HepG2 (cell line): Measurements from ENCODE around the gene ADAD2.

ENCODE experiments used
- SP4 ChIP-seq: sonication (generic); formaldehyde crosslinking; IDR thresholded peaks from 2 replicates; pipeline ENCODE4 v1.8.1; 2023; ENCODE audit warnings: mild to moderate bottlenecking, missing genetic modification reagents
- TF ChIP-seq, protein P1 (sequence below): sonication (generic); formaldehyde crosslinking; IDR thresholded peaks from 2 replicates; pipeline ENCODE4 v1.5.0; 2020; ENCODE audit warnings: mild to moderate bottlenecking, missing genetic modification reagents, moderate library complexity

DNA sequence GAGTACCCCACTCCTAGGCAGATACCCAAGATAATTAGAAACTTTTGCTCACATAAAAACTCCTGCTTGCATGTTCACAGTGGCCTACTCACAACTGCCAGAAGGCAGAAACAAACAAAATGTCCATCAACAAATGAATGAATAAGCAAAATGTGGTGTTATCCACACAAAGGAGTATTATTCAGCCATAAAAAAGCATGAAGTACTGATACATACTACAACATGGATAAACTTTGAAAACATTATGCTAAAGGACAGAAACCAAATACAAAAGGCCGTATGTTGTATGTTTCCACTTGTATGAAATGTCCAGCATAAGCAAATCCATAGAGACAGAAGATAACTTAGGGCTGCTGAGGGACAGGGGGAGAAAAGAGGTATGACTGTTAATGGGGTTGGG lies 47.9 kb upstream of the ADAD2 start:
- TF ChIP-seq SP4 (CRISPR knock-in tag), result no peak
- TF ChIP-seq, protein P1, sequence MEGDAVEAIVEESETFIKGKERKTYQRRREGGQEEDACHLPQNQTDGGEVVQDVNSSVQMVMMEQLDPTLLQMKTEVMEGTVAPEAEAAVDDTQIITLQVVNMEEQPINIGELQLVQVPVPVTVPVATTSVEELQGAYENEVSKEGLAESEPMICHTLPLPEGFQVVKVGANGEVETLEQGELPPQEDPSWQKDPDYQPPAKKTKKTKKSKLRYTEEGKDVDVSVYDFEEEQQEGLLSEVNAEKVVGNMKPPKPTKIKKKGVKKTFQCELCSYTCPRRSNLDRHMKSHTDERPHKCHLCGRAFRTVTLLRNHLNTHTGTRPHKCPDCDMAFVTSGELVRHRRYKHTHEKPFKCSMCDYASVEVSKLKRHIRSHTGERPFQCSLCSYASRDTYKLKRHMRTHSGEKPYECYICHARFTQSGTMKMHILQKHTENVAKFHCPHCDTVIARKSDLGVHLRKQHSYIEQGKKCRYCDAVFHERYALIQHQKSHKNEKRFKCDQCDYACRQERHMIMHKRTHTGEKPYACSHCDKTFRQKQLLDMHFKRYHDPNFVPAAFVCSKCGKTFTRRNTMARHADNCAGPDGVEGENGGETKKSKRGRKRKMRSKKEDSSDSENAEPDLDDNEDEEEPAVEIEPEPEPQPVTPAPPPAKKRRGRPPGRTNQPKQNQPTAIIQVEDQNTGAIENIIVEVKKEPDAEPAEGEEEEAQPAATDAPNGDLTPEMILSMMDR, result no peak
